Measurements from ENCODE around the gene SLC8A1. TPM values are rescaled to one million over a fixed set of nuclear protein-coding genes. Genes with fewer than 3 reads are reported as not detected.

The SLC8A1 gene
- total RNA-seq, 4 donors from 2014 or later: 8.1 to 22.9 (median 9.3) TPM

GRCh38 chr2:40373111-40373510 lies 78.8 kb downstream of the SLC8A1 start:
- TF ChIP-seq CTCF (IDR thresholded peaks at IDR 0.05) (no peak), EP300 (IDR thresholded peaks at IDR 0.05) (no peak), POLR2A (IDR thresholded peaks at IDR 0.05) (no peak)
- H3K4me1 ChIP-seq: peaks cover 0 to 8% (median 1%) of the 10 kb centered on the region in 4 donors
- H3K27me3 ChIP-seq: no peaks in the 10 kb centered on the region
- H3K27ac ChIP-seq: no peak overlapping the region
- no peak overlapping the region for H3K4me3 ChIP-seq
- DNase-seq (ENCODE audit: low spot score in 2 of 2): no peak
- H3K9me3 ChIP-seq: no peaks in the 10 kb centered on the region
- H3K36me3 ChIP-seq: no peaks in the 10 kb centered on the region
- 54 to 58% methylated on average over 1 of the region's 1 CpG for WGBS, 2 donors

DNA sequence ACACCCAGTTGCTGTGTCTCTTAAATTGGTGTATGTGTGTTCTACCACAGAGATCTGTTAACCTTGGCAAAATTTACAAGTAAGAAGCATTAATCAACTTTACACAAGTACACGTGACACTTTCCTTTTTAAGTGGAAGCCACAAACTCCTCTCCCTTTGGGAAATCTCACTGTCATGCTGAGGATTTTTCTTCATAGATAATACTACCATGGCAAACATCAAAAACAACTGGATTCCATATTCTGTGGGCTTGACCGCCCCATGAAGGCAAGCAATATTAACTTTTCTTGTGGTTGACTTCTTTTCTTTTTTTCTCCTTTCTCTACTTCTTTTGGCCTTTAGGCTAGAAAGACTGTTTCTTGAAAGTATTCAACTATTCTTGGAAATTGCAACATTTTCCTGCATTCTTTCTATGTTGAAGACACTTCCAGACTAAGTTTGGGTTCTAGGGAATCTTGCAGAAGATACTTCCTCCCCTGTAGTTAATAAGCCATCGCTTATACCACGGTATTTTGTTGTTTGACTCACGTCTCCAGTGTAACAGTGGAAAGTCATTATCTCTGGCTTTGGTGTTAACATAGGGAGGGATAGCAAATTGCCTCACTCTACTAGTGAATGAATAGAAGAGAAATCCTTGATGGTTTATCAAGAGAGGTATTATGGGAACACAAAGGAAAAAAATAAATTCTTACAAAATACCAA lies 79.5 kb downstream of the SLC8A1 start:
- H3K36me3 ChIP-seq: no peaks in the 10 kb centered on the region
- 75 to 82% methylated on average over 5 of the region's 5 CpGs for WGBS, 2 donors
- no peaks in the 10 kb centered on the region for H3K27me3 ChIP-seq
- H3K27ac ChIP-seq: no peak overlapping the region
- no peak overlapping the region for H3K4me3 ChIP-seq
- peaks cover 0 to 8% (median 1%) of the 10 kb centered on the region in 4 donors for H3K4me1 ChIP-seq
- TF ChIP-seq CTCF (IDR thresholded peaks at IDR 0.05): no peak
- TF ChIP-seq POLR2A (IDR thresholded peaks at IDR 0.05): no peak
- no peak for TF ChIP-seq EP300 (IDR thresholded peaks at IDR 0.05)
- no peak for DNase-seq (ENCODE audit: low spot score in 2 of 2)
- H3K9me3 ChIP-seq: no peaks in the 10 kb centered on the region

GRCh38 chr2:40371525-40372282 lies 80.2 kb downstream of the SLC8A1 start:
- H3K4me1 ChIP-seq: peaks cover 0 to 8% (median 1%) of the 10 kb centered on the region in 4 donors
- no peak for TF ChIP-seq EP300 (IDR thresholded peaks at IDR 0.05)
- no peak for TF ChIP-seq CTCF (IDR thresholded peaks at IDR 0.05)
- no peak for TF ChIP-seq POLR2A (IDR thresholded peaks at IDR 0.05)
- no peaks in the 10 kb centered on the region for H3K27me3 ChIP-seq
- H3K9me3 ChIP-seq: no peaks in the 10 kb centered on the region
- DNase-seq (ENCODE audit: low spot score in 2 of 2): no peak
- WGBS, 2 donors: 22 to 28% methylated on average over 4 of the region's 4 CpGs
- H3K27ac ChIP-seq: no peak overlapping the region
- H3K4me3 ChIP-seq: no peak overlapping the region
- no peaks in the 10 kb centered on the region for H3K36me3 ChIP-seq

DNA sequence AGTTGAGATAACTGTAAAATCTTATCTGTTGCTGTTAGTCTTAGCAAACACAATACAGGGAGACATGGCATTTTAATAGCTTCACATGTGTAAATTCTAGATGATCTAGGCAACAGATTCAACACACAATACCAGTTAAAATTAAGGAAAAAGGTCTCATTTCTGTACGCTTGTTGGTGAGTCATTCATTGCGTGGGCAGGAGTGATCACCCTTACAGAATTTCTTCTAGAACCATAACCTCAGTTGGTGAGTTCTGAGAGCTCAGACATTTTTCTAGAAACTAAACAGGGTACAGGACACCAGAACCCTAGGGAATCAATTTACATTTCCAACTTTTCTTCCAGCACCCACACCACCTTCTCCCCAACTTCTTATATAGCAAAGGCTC lies 81.9 kb downstream of the SLC8A1 start:
- Histone ChIP-seq H3K27ac (no peak overlapping the region), H3K27me3 (no peaks in the 10 kb centered on the region), H3K36me3 (no peaks in the 10 kb centered on the region), H3K4me1 (peaks cover 0 to 8% (median 1%) of the 10 kb centered on the region in 4 donors), H3K9me3 (no peaks in the 10 kb centered on the region), H3K4me3 (no peak overlapping the region)
- TF ChIP-seq EP300 (IDR thresholded peaks at IDR 0.05): no peak
- no peak for TF ChIP-seq CTCF (IDR thresholded peaks at IDR 0.05)
- TF ChIP-seq POLR2A (IDR thresholded peaks at IDR 0.05): no peak
- DNase-seq (ENCODE audit: low spot score in 2 of 2): no peak
- WGBS, 2 donors: 77 to 86% methylated on average over 2 of the region's 2 CpGs

Data from tibial nerve (tissue), 4 donors.